Body of pancreas (tissue), 4 donors: Measurements from ENCODE around the gene RPP14. TPM values are rescaled to one million over a fixed set of nuclear protein-coding genes. Genes with fewer than 3 reads are reported as not detected.

ENCODE experiments used
- ATAC-seq: fragments of 150-250 bp; one replicate; pipeline ENCODE4 v1.9.1; 2016
- DNase-seq, 4 donors: peaks; one replicate each; pipeline ENCODE4 v3.0.0-alpha.2; 2019
- H3K27ac ChIP-seq, 4 donors: fragments of 200-600 bp; sonication (generic); 1 replicate in 3 of 4; 2 replicates in 1 of 4; pipeline versions ENCODE4 v1.5.1 to v1.6.1; 2016 to 2019; ENCODE audit warnings: mild to moderate bottlenecking in 1 of 4, mixed read lengths in 1 of 4, moderate library complexity in 1 of 4
- H3K27me3 ChIP-seq, 2 donors: fragments of 200-600 bp; sonication (generic); one replicate each; pipeline ENCODE4 v1.6.0; 2016; ENCODE audit warnings: mild to moderate bottlenecking in 1 of 2
- H3K36me3 ChIP-seq, 2 donors: fragments of 200-600 bp; sonication (generic); replicated peaks in 1 of 2; 2 replicates each; pipeline ENCODE4 v1.5.1; 2016; ENCODE audit warnings: low read depth in 2 of 2; ENCODE audit not compliant: insufficient read depth in 1 of 2
- H3K4me1 ChIP-seq: fragments of 200-600 bp; sonication (generic); one replicate; pipeline ENCODE4 v1.6.0; 2016
- H3K4me3 ChIP-seq, 2 donors: fragments of 200-600 bp; sonication (generic); 1 replicate in 1 of 2; 2 replicates in 1 of 2; pipeline ENCODE4 v1.5.1; 2016 to 2019
- H3K9me3 ChIP-seq, 3 donors: fragments of 200-600 bp; sonication (generic); 1 replicate in 2 of 3; 2 replicates in 1 of 3; pipeline ENCODE4 v1.5.1; 2016
- CTCF ChIP-seq, 7 experiments: fragments of 450-650 bp in 4 of 7; fragments of 200-600 bp in 3 of 7; sonication (generic) in 3 of 7; IDR thresholded peaks; one replicate each; pipeline ENCODE4 v1.5.1; 2016 to 2019; ENCODE audit warnings: antibody characterized with exemption in 7 of 7
- POLR2A ChIP-seq, 3 donors: fragments of 450-650 bp; IDR thresholded peaks; one replicate each; pipeline ENCODE4 v1.6.1; 2016; ENCODE audit warnings: antibody characterized with exemption in 3 of 3, mild to moderate bottlenecking in 2 of 3
- WGBS, 2 donors: methylation state at CpG; one replicate each; pipeline ENCODE4 v1.1.5; 2017; 5-methylcytosine and 5-hydroxymethylcytosine counted together
- intact Hi-C: fragments of 100-400 bp; cut with DNase I; formaldehyde crosslinking; loops from one replicate; pipeline ENCODE4 v1.15.1; 2023
- total RNA-seq, 2 donors: library from RNA; depleted of rRNA; stranded (reverse); fragments of >200 nt; gene quantifications; one replicate each; pipeline ENCODE4 v1.1.0, GENCODE V29; 2016

Gene RPP14
- total RNA-seq, 2 donors from 2014 or later: 3.6 to 4.3 TPM

- TF ChIP-seq CTCF (IDR thresholded peaks at IDR 0.05): no peak
- TF ChIP-seq POLR2A (IDR thresholded peaks at IDR 0.05): no peak
- Histone ChIP-seq H3K27me3 (no peaks in the 10 kb centered on the region), H3K9me3 (no peaks in the 10 kb centered on the region), H3K36me3 (no peaks in the 10 kb centered on the region), H3K4me3 (no peak overlapping the region), H3K4me1 (peaks cover 28% of the 10 kb centered on the region), H3K27ac (no peak overlapping the region)
- ATAC-seq (no peak), DNase-seq (no peak)
- intact Hi-C loops: no loop called here
- 74 to 76% methylated on average over 8 of the region's 8 CpGs for WGBS, 2 donors
Measured at GRCh38 chr3:58329150-58329921, 23.3 kb downstream of the RPP14 start.

GRCh38 chr3:58329922-58330413, 23.9 kb downstream of the RPP14 start:
- intact Hi-C loops: no loop called here
- H3K27ac ChIP-seq: no peak overlapping the region
- no peak overlapping the region for H3K4me3 ChIP-seq
- H3K36me3 ChIP-seq: no peaks in the 10 kb centered on the region
- 80 to 90% methylated on average over 5 of the region's 5 CpGs for WGBS, 2 donors
- no peak for DNase-seq
- TF ChIP-seq POLR2A (IDR thresholded peaks at IDR 0.05) (no peak), CTCF (IDR thresholded peaks at IDR 0.05) (no peak)
- ATAC-seq: no peak
- peaks cover 31% of the 10 kb centered on the region for H3K4me1 ChIP-seq
- H3K27me3 ChIP-seq: no peaks in the 10 kb centered on the region
- no peaks in the 10 kb centered on the region for H3K9me3 ChIP-seq

GRCh38 chr3:58331593-58332152, 25.6 kb downstream of the RPP14 start:
- 58 to 64% methylated on average over 4 of the region's 4 CpGs for WGBS, 2 donors

GRCh38 chr3:58332575-58333188, 26.6 kb downstream of the RPP14 start, which contains the start of gene PXK:
Gene PXK (plus strand): TSS chr3:58332892. CDS start chr3:58332989, 97 bp downstream.
- Histone ChIP-seq H3K27me3 (no peaks in the 10 kb centered on the region), H3K36me3 (no peaks in the 10 kb centered on the region), H3K4me3 (peak within 1 kb of the TSS; percentile 68 to 78), H3K4me1 (peaks cover 28% of the 10 kb centered on the region), H3K27ac (peak within 1 kb of the TSS in 3 of 4 donors; percentile 39 to 60 (median 46)), H3K9me3 (no peaks in the 10 kb centered on the region)
- intact Hi-C loops: no loop called here
- DNase-seq: peak; percentile 79 to 89 (median 79)
- WGBS, 2 donors: 0 to 1% methylated on average over 11 to 44 of the region's 79 CpGs
- ATAC-seq: peak; percentile 92
- TF ChIP-seq POLR2A (IDR thresholded peaks at IDR 0.05) (peak; percentile 2 to 18 (median 18)), CTCF (IDR thresholded peaks at IDR 0.05) (peak in 3 of 7 experiments; percentile 9 to 49 (median 33))

More at GRCh38 chr3:58331593-58332152, 25.6 kb downstream of the RPP14 start:
- intact Hi-C loops: no loop called here
- TF ChIP-seq CTCF (IDR thresholded peaks at IDR 0.05) (no peak), POLR2A (IDR thresholded peaks at IDR 0.05) (no peak)
- Histone ChIP-seq H3K9me3 (no peaks in the 10 kb centered on the region), H3K27me3 (no peaks in the 10 kb centered on the region), H3K4me3 (no peak overlapping the region), H3K36me3 (no peaks in the 10 kb centered on the region), H3K4me1 (peaks cover 28% of the 10 kb centered on the region), H3K27ac (no peak overlapping the region)
- ATAC-seq (no peak), DNase-seq (no peak)
